HL-60 (cell line): ENCODE data around the gene ATL3.
A peak's percentile ranks its signal among the peaks of the same experiment; 100 is the strongest.
"Not testable (repeated sequence)": the region's sequence is repeated elsewhere in the genome, so short reads cannot be mapped to it uniquely, and the experiment has no call there.

Experiments
- DNase-seq, 2 experiments: peaks; one replicate each; pipeline ENCODE4 v3.0.0-alpha.2; 2010 to 2020; ENCODE audit warnings: low read depth in 1 of 2, low spot score in 1 of 2
- H3K27ac ChIP-seq: fragments of 250-450 bp; sonication (Bioruptor Pico); replicated peaks from 2 replicates; pipeline ENCODE4 v1.5.1; 2020; ENCODE audit warnings: mild to moderate bottlenecking, moderate library complexity
- H3K27me3 ChIP-seq: fragments of 250-450 bp; sonication (Bioruptor Pico); 2 replicates; pipeline ENCODE4 v1.5.1; 2021; ENCODE audit warnings: mild to moderate bottlenecking, moderate library complexity; ENCODE audit not compliant: insufficient read depth, poor library complexity, severe bottlenecking
- H3K4me3 ChIP-seq: replicated peaks from 2 replicates; pipeline ENCODE4 v1.5.1; 2011; ENCODE audit warnings: mild to moderate bottlenecking, control low read depth, low read length; ENCODE audit not compliant: insufficient read depth
- CTCF ChIP-seq: IDR thresholded peaks from one replicate; pipeline ENCODE4 v1.5.1; 2011; ENCODE audit warnings: low read length, control low read depth, inconsistent platforms; ENCODE audit not compliant: insufficient read depth
- GABPA ChIP-seq: IDR thresholded peaks from 2 replicates; pipeline ENCODE4 v1.6.1; 2012; ENCODE audit warnings: low read depth
- POLR2AphosphoS5 ChIP-seq: IDR thresholded peaks from 2 replicates; pipeline ENCODE4 v1.6.1; 2012; ENCODE audit warnings: low read depth
- REST ChIP-seq: IDR thresholded peaks from 2 replicates; pipeline ENCODE4 v1.6.1; 2012; ENCODE audit warnings: low read depth; ENCODE audit not compliant: insufficient replicate concordance
- SPI1 ChIP-seq: IDR thresholded peaks from 2 replicates; pipeline ENCODE4 v1.6.1; 2012; ENCODE audit warnings: low read depth, mild to moderate bottlenecking, borderline replicate concordance

Gene ATL3

GRCh38 chr11:63685158-63685721 lies 14.1 kb upstream of the ATL3 start:
- TF ChIP-seq SPI1 = peak; percentile 40; the same call in 1 of the 2 replicates
- DNase-seq = peak in 1 of 2 experiments; percentile 45
- not testable (repeated sequence) for H3K27me3 ChIP-seq, H3K4me3 ChIP-seq
- peak overlapping the region; percentile 36 for H3K27ac ChIP-seq

- peak overlapping the region; percentile 95 for H3K27ac ChIP-seq
- peak in 1 of 2 experiments; percentile 42 for DNase-seq
- TF ChIP-seq SPI1 (peak; percentile 42; the same call in 1 of the 2 replicates), REST (no peak)
Observed at GRCh38 chr11:63683133-63683991, 12.2 kb upstream of the ATL3 start.

GRCh38 chr11:63682066-63683021 lies 11.2 kb upstream of the ATL3 start:
- Histone ChIP-seq H3K4me3 (peak overlapping the region; percentile 90), H3K27me3 (no peaks in the 10 kb centered on the region), H3K27ac (peak overlapping the region; percentile 95)
- no peak for TF ChIP-seq REST
- TF ChIP-seq SPI1 = no peak
- no peak for TF ChIP-seq GABPA
- DNase-seq = peak in 1 of 2 experiments; percentile 21

More at GRCh38 chr11:63683133-63683991, 12.2 kb upstream of the ATL3 start:
- Histone ChIP-seq H3K27me3 (no peaks in the 10 kb centered on the region), H3K4me3 (peak overlapping the region; percentile 90)

- TF ChIP-seq REST (peak; percentile 67), GABPA (no peak), SPI1 (peak; percentile 37; the same call in 1 of the 2 replicates), CTCF (no peak), POLR2AphosphoS5 (peak; percentile 93)
- H3K27ac ChIP-seq = peak within 1 kb of the TSS; percentile 95
- no peaks in the 10 kb centered on the region for H3K27me3 ChIP-seq
- H3K4me3 ChIP-seq = peak within 1 kb of the TSS; percentile 90
- peak; percentile 96 to 97 for DNase-seq
Observed at GRCh38 chr11:63681321-63682065, 10.3 kb upstream of the ATL3 start, which contains the start of gene RTN3. Gene RTN3 (plus strand): TSS chr11:63681500. CDS start chr11:63681637, 137 bp downstream.
